Measurements from ENCODE around the gene TANGO6.

Gene TANGO6

GRCh38 chr16:68995011-68995504 lies 151.7 kb downstream of the TANGO6 start:
- FAIRE-seq (peak; percentile 74), DNase-seq (ENCODE audit: insufficient read length, low spot score) (peak; percentile 64)

- DNase-seq (ENCODE audit: insufficient read length, low spot score): no peak
- FAIRE-seq: no peak
Observed at GRCh38 chr16:68997564-68997963, 154.2 kb downstream of the TANGO6 start.

GRCh38 chr16:68999114-68999513 lies 155.8 kb downstream of the TANGO6 start:
- DNase-seq (ENCODE audit: insufficient read length, low spot score) (no peak), FAIRE-seq (no peak)

GRCh38 chr16:69003500-69003899 lies 160.2 kb downstream of the TANGO6 start:
- no peak for FAIRE-seq
- no peak for DNase-seq (ENCODE audit: insufficient read length, low spot score)

GRCh38 chr16:69005641-69006355 lies 162.5 kb downstream of the TANGO6 start:
- FAIRE-seq (no peak), DNase-seq (ENCODE audit: insufficient read length, low spot score) (no peak)

GRCh38 chr16:69012906-69013305 lies 169.6 kb downstream of the TANGO6 start:
- FAIRE-seq (no peak), DNase-seq (ENCODE audit: insufficient read length, low spot score) (no peak)

GRCh38 chr16:69013991-69014390 lies 170.7 kb downstream of the TANGO6 start:
- DNase-seq (ENCODE audit: insufficient read length, low spot score) (no peak), FAIRE-seq (no peak)

- FAIRE-seq: no peak
- DNase-seq (ENCODE audit: insufficient read length, low spot score): no peak
Observed at GRCh38 chr16:69014811-69015210, 171.5 kb downstream of the TANGO6 start.

- peak; percentile 78 for DNase-seq (ENCODE audit: insufficient read length, low spot score)
- FAIRE-seq: no peak
Observed at GRCh38 chr16:69017036-69017783, 173.9 kb downstream of the TANGO6 start.

- DNase-seq (ENCODE audit: insufficient read length, low spot score) (no peak), FAIRE-seq (no peak)
Observed at GRCh38 chr16:69019811-69020210, 176.5 kb downstream of the TANGO6 start.

GRCh38 chr16:69029121-69029520 lies 185.8 kb downstream of the TANGO6 start:
- FAIRE-seq: no peak
- no peak for DNase-seq (ENCODE audit: insufficient read length, low spot score)

- no peak for DNase-seq (ENCODE audit: insufficient read length, low spot score)
- no peak for FAIRE-seq
Observed at GRCh38 chr16:69031877-69032301, 188.6 kb downstream of the TANGO6 start.

GRCh38 chr16:69033151-69033949 lies 190.0 kb downstream of the TANGO6 start:
- DNase-seq (ENCODE audit: insufficient read length, low spot score) (no peak), FAIRE-seq (no peak)

GRCh38 chr16:69035375-69035774 lies 192.0 kb downstream of the TANGO6 start:
- DNase-seq (ENCODE audit: insufficient read length, low spot score) (no peak), FAIRE-seq (no peak)

- DNase-seq (ENCODE audit: insufficient read length, low spot score) (no peak), FAIRE-seq (no peak)
Observed at GRCh38 chr16:69036399-69037091, 193.2 kb downstream of the TANGO6 start.

GRCh38 chr16:69037373-69038160 lies 194.2 kb downstream of the TANGO6 start:
- no peak for FAIRE-seq
- no peak for DNase-seq (ENCODE audit: insufficient read length, low spot score)

GRCh38 chr16:69039333-69039941 lies 196.1 kb downstream of the TANGO6 start:
- DNase-seq (ENCODE audit: insufficient read length, low spot score): peak; percentile 65
- no peak for FAIRE-seq

- no peak for DNase-seq (ENCODE audit: insufficient read length, low spot score)
- FAIRE-seq: no peak
Observed at GRCh38 chr16:69040144-69040909, 197.0 kb downstream of the TANGO6 start.
